K562 (cell line): Measurements from ENCODE around the gene WWOX. TPM values are rescaled to one million over a fixed set of nuclear protein-coding genes. Genes with fewer than 3 reads are reported as not detected.

Source experiments
- ATAC-seq: fragments of 200-7000 bp; cut with Tn5 transposase; 3 replicates; pipeline ENCODE4 v1.9.1; 2020; ENCODE audit warnings: moderate library complexity
- BruUV-seq: library from RNA; stranded (reverse); fragments of 400-500 nt; replicated peaks from 2 replicates; lab custom pipeline; 2021; lab: Mats Ljungman, UMichigan
- CTCF ChIA-PET: fragments of 300-600 bp; formaldehyde crosslinking; extraction: SDS; loops from one replicate; lab custom pipeline; 2021; ENCODE audit warnings: low intra/inter-chr PET ratio; lab: Yijun Ruan, JAX
- POLR2A ChIA-PET: fragments of 300-600, 350-650 bp; sonication (Branson Sonifier 250); formaldehyde crosslinking; extraction: SDS; loops from one replicate; lab custom pipeline; 2021; ENCODE audit warnings: antibody characterized with exemption, inconsistent platforms; lab: Yijun Ruan, JAX
- DNase-seq, 4 experiments: peaks; one replicate each; pipeline versions ENCODE4 v3.0.0 to v3.0.0-alpha.2; 2011 to 2018; ENCODE audit warnings: low spot score in 3 of 4, mixed read lengths in 3 of 4; ENCODE audit errors: extremely low read depth in 1 of 4
- FAIRE-seq: peaks from 2 replicates; lab custom pipeline; 2011; peaks lifted over from hg19 to GRCh38; lab: Jason Lieb, UNC
- H2AFZ ChIP-seq: 2 replicates; pipeline ENCODE4 v1.6.0; 2011; ENCODE audit warnings: low read depth, low read length, control low read depth, inconsistent platforms
- H3K27ac ChIP-seq: fragments of 200-600 bp; 3 replicates; pipeline ENCODE4 v1.8.0; 2011; ENCODE audit warnings: low read depth, mild to moderate bottlenecking, control low read depth, inconsistent platforms, low read length, moderate library complexity, mixed read lengths; ENCODE audit errors: extremely low read depth
- H3K27me3 ChIP-seq, 2 experiments: fragments of 300-600 bp in 1 of 2; 2 replicates in 1 of 2; 3 replicates in 1 of 2; pipeline versions ENCODE4 v1.6.0 to v1.8.0; 2011; ENCODE audit warnings: inconsistent platforms in 2 of 2, low read length in 2 of 2, mild to moderate bottlenecking in 1 of 2, mixed read lengths in 1 of 2, moderate library complexity in 1 of 2; ENCODE audit not compliant: control insufficient read depth in 2 of 2, insufficient read depth in 2 of 2
- H3K36me3 ChIP-seq: fragments of 300-600 bp; 3 replicates; pipeline ENCODE4 v1.8.0; 2011; ENCODE audit warnings: mild to moderate bottlenecking, low read length, inconsistent platforms; ENCODE audit not compliant: control insufficient read depth, insufficient read depth
- H3K4me1 ChIP-seq, 2 experiments: fragments of 200-600 bp in 1 of 2; replicated peaks in 1 of 2; 2 replicates in 1 of 2; 3 replicates in 1 of 2; pipeline versions ENCODE4 v1.5.1 to v1.8.0; 2011; ENCODE audit warnings: inconsistent platforms in 2 of 2, low read length in 2 of 2, mild to moderate bottlenecking in 1 of 2, mixed read lengths in 1 of 2, moderate library complexity in 1 of 2; ENCODE audit not compliant: control insufficient read depth in 2 of 2, insufficient read depth in 2 of 2
- H3K4me2 ChIP-seq: 2 replicates; pipeline ENCODE4 v1.6.1; 2011; ENCODE audit warnings: low read length, control low read depth, inconsistent platforms, mixed read lengths; ENCODE audit not compliant: insufficient read depth
- H3K4me3 ChIP-seq: fragments of 200-600 bp; sonication (generic), shearing (Covaris generic); 2 replicates; pipeline ENCODE4 v1.5.1; 2016; ENCODE audit warnings: control low read depth, inconsistent platforms
- H3K79me2 ChIP-seq: fragments of 200-600 bp; 3 replicates; pipeline ENCODE4 v1.8.0; 2011; ENCODE audit warnings: low read length, inconsistent platforms; ENCODE audit not compliant: control insufficient read depth, insufficient read depth
- H3K9ac ChIP-seq, 2 experiments: 2 replicates each; pipeline versions ENCODE4 v1.6.0 to v1.6.1; 2011; ENCODE audit warnings: low read depth in 2 of 2, low read length in 2 of 2, control low read depth in 1 of 2, inconsistent platforms in 1 of 2, mild to moderate bottlenecking in 1 of 2, mixed read lengths in 1 of 2; ENCODE audit not compliant: insufficient read depth in 1 of 2
- H3K9me1 ChIP-seq: one replicate; pipeline ENCODE4 v1.6.0; 2011; ENCODE audit warnings: inconsistent platforms, mild to moderate bottlenecking, low read length, moderate library complexity; ENCODE audit not compliant: control insufficient read depth, insufficient read depth
- H3K9me3 ChIP-seq: replicated peaks from 2 replicates; pipeline ENCODE4 v1.5.1; 2011; ENCODE audit warnings: low read depth, low read length, inconsistent platforms; ENCODE audit not compliant: control insufficient read depth, insufficient read depth
- H4K20me1 ChIP-seq: replicated peaks from 2 replicates; pipeline ENCODE4 v1.6.1; 2011; ENCODE audit warnings: low read length, inconsistent platforms, mixed read lengths; ENCODE audit not compliant: control insufficient read depth, insufficient read depth
- ARID3B ChIP-seq: fragments of 250-450 bp; sonication (Bioruptor Pico); IDR thresholded peaks from 2 replicates; pipeline ENCODE4 v1.4.0; 2020; ENCODE audit warnings: borderline replicate concordance
- ASH1L ChIP-seq: fragments of 450-650 bp; IDR thresholded peaks from 2 replicates; pipeline ENCODE4 v1.6.1; 2018; ENCODE audit warnings: borderline replicate concordance, mild to moderate bottlenecking, low read depth; ENCODE audit not compliant: partially characterized antibody
- CREM ChIP-seq: IDR thresholded peaks from 2 replicates; pipeline ENCODE4 v1.6.1; 2014; ENCODE audit warnings: antibody characterized with exemption, low read depth
- E2F5 ChIP-seq: sonication (generic); formaldehyde crosslinking; IDR thresholded peaks from 2 replicates; pipeline ENCODE4 v1.8.0; 2022; ENCODE audit warnings: mild to moderate bottlenecking, missing genetic modification reagents
- KDM4B ChIP-seq, 2 experiments: fragments of 450-650 bp in 1 of 2; sonication (generic) in 1 of 2; IDR thresholded peaks; 2 replicates each; pipeline ENCODE4 v1.6.1; 2016 to 2017; ENCODE audit warnings: borderline replicate concordance in 2 of 2, antibody characterized with exemption in 1 of 2, low read depth in 1 of 2, mild to moderate bottlenecking in 1 of 2
- NFE2L1 ChIP-seq: fragments of 450-650 bp; IDR thresholded peaks from 2 replicates; pipeline ENCODE4 v1.6.1; 2016; ENCODE audit warnings: missing genetic modification characterization, low read depth, mild to moderate bottlenecking, missing compliant biosample characterization, moderate library complexity, borderline replicate concordance
- PRMT5 ChIP-seq: sonication (generic); formaldehyde crosslinking; IDR thresholded peaks from 2 replicates; pipeline ENCODE4 v1.5.0; 2020; ENCODE audit warnings: missing genetic modification reagents
- SMARCA5 ChIP-seq: fragments of 450-650 bp; IDR thresholded peaks from 2 replicates; pipeline ENCODE4 v1.6.1; 2016
- USF2 ChIP-seq: sonication (generic); formaldehyde crosslinking; IDR thresholded peaks from 2 replicates; pipeline ENCODE4 v1.5.0; 2020; ENCODE audit warnings: missing genetic modification reagents
- ZNF586 ChIP-seq: fragments of 450-650 bp; formaldehyde crosslinking; conservative IDR thresholded peaks from 2 replicates; pipeline ENCODE4 v1.4.0; 2020; ENCODE audit warnings: mild to moderate bottlenecking, moderate library complexity
- WGBS: fragments of 100-300 bp; shearing (Covaris generic); methylation state at CpG from one replicate; pipeline ENCODE4 v1.1.6; 2016; ENCODE audit warnings: low coverage, mixed read lengths; ENCODE audit not compliant: insufficient coverage; ENCODE audit errors: missing lambda C conversion rate; 5-methylcytosine and 5-hydroxymethylcytosine counted together
- in situ Hi-C: fragments of 300-500 bp; cut with MboI; formaldehyde crosslinking; loops from 4 replicates; pipeline ENCODE4 v1.15.0; 2018; ENCODE audit warnings: inconsistent platforms, mixed read lengths
- intact Hi-C: fragments of 100-400 bp; cut with micrococcal nuclease; formaldehyde crosslinking; loops from 2 replicates; pipeline ENCODE4 v1.14.2; 2022
- polyA plus RNA-seq, 8 experiments: library from polyadenylated mRNA; depleted of rRNA in 4 of 8; stranded (reverse) in 5 of 8; unstranded in 3 of 8; fragments of >200 nt; fragmentation: Nextera tagmentation in 2 of 8; fragmentation: Illumina TruSeq in 1 of 8; extraction: Ambion mirVana in 2 of 8; extraction: Trizol in 1 of 8; gene quantifications; 2 replicates each; pipeline versions ENCODE4 v1.2.1 to v1.2.3, GENCODE V29; 2011 to 2014; ENCODE audit warnings: inconsistent platforms in 1 of 8, missing spikeins in 1 of 8
- total RNA-seq, 7 experiments: library from RNA; depleted of rRNA in 6 of 7; stranded (reverse); fragments of >200 nt in 6 of 7; fragmentation: Illumina TruSeq in 2 of 7; extraction: Trizol in 2 of 7; gene quantifications; 2 replicates each; pipeline versions ENCODE4 v1.2.1 to v1.2.3, GENCODE V29; 2011 to 2021; ENCODE audit warnings: low replicate concordance in 1 of 7

Gene WWOX
- total and polyA plus RNA-seq, 9 of the 15 experiments (the other 6 are each of a cell fraction or from before 2014, with no cell fraction given), result 1.6 to 22.7 (median 8.1) TPM

- ChIA-PET CTCF (no interaction called here), POLR2A (interaction anchor here (0.6 kb wide), 1 partner anchor 68 kb away, joined by 3 read pairs; no protein-coding TSS in a partner anchor)
- DNase-seq (no peak), FAIRE-seq (no peak), ATAC-seq (no peak)
- Histone ChIP-seq H2AFZ (no peak overlapping the region), H3K4me1 (no peaks in the 10 kb centered on the region), H3K27ac (no peak overlapping the region), H3K36me3 (no peaks in the 10 kb centered on the region), H3K4me3 (no peak overlapping the region), H4K20me1 (no peaks in the 10 kb centered on the region; the same call in 1 of the 2 replicates), H3K9me3 (no peaks in the 10 kb centered on the region), H3K79me2 (no peaks in the 10 kb centered on the region; the same call in 2 of the 3 replicates), H3K9me1 (no peaks in the 10 kb centered on the region), H3K27me3 (peaks cover 0 to 4% of the 10 kb centered on the region in 2 experiments; a peak in 1 of 5 replicates), H3K9ac (no peak overlapping the region), H3K4me2 (no peak overlapping the region)
- TF ChIP-seq USF2 (CRISPR knock-in tag) (no peak), ZNF586 (no peak)
- in situ Hi-C loops, result no loop called here
- intact Hi-C loops, result no loop called here
- no TSS peak for BruUV-seq
- 10% methylated on average over 6 of the region's 6 CpGs for WGBS
Measured at GRCh38 chr16:78140818-78141466, 41.5 kb downstream of the WWOX start.

GRCh38 chr16:78142788-78143187, 43.3 kb downstream of the WWOX start:
- H3K79me2 ChIP-seq, result no peaks in the 10 kb centered on the region; the same call in 2 of the 3 replicates
- H2AFZ ChIP-seq, result no peak overlapping the region
- DNase-seq (no peak), FAIRE-seq (no peak), ATAC-seq (no peak)
- CTCF ChIA-PET, result no interaction called here
- no peak overlapping the region for H3K4me2 ChIP-seq
- no TSS peak for BruUV-seq
- no peak overlapping the region for H3K9ac ChIP-seq
- no peak overlapping the region for H3K4me3 ChIP-seq
- no peaks in the 10 kb centered on the region; the same call in 1 of the 2 replicates for H4K20me1 ChIP-seq
- intact Hi-C loops (no loop called here), in situ Hi-C loops (no loop called here)
- 9% methylated on average over 1 of the region's 1 CpG for WGBS
- H3K9me3 ChIP-seq, result no peaks in the 10 kb centered on the region
- no peaks in the 10 kb centered on the region for H3K9me1 ChIP-seq
- peaks cover 0 to 3% of the 10 kb centered on the region in 2 experiments; a peak in 1 of 5 replicates for H3K27me3 ChIP-seq
- H3K27ac ChIP-seq, result no peak overlapping the region
- POLR2A ChIA-PET, result interaction anchor here (0.8 kb wide), 1 partner anchor 29 kb away, joined by 3 read pairs; no protein-coding TSS in a partner anchor
- no peaks in the 10 kb centered on the region for H3K36me3 ChIP-seq
- no peaks in the 10 kb centered on the region for H3K4me1 ChIP-seq
- TF ChIP-seq ASH1L (no peak), USF2 (CRISPR knock-in tag) (no peak), CREM (no peak), E2F5 (CRISPR knock-in tag) (no peak), PRMT5 (no peak), SMARCA5 (no peak), KDM4B (IDR thresholded peaks at IDR 0.05; ENCODE audit: borderline replicate concordance in 2 of 2, low read depth in 1 of 2) (no peak), ARID3B (CRISPR knock-in tag) (no peak), NFE2L1 (tag) (no peak)
